ENCODE data around the gene FA2H.
A peak's percentile ranks its signal among the peaks of the same experiment; 100 is the strongest.

FA2H gene

GRCh38 chr16:74710401-74710800 lies 64.2 kb downstream of the FA2H start:
- no peak for TF ChIP-seq CTCF (IDR thresholded peaks at IDR 0.05; ENCODE audit: low read depth, low read length)
- H3K9me3 ChIP-seq (ENCODE audit: severe bottlenecking), result no peaks in the 10 kb centered on the region
- no peak overlapping the region for H3K4me3 ChIP-seq (ENCODE audit: low read depth, low read length)
- H3K36me3 ChIP-seq, result no peaks in the 10 kb centered on the region
- H3K27ac ChIP-seq, result no peak overlapping the region
- DNase-seq, result no peak
- no peaks in the 10 kb centered on the region for H3K27me3 ChIP-seq (ENCODE audit: insufficient read depth, low read depth, severe bottlenecking)

GRCh38 chr16:74709441-74709877 lies 65.2 kb downstream of the FA2H start:
- TF ChIP-seq CTCF (IDR thresholded peaks at IDR 0.05; ENCODE audit: low read depth, low read length), result peak; percentile 87
- H3K36me3 ChIP-seq, result no peaks in the 10 kb centered on the region
- peak; percentile 74 for DNase-seq

GRCh38 chr16:74700438-74701225 lies 74.0 kb downstream of the FA2H start, which contains the start of gene MLKL:
MLKL (minus strand) TSS chr16:74700862; CDS start chr16:74695757, 5,105 bp downstream.
- Histone ChIP-seq H3K4me3 (ENCODE audit: low read depth, low read length) (peak within 1 kb of the TSS; percentile 60), H3K27me3 (ENCODE audit: insufficient read depth, low read depth, severe bottlenecking) (no peaks in the 10 kb centered on the region), H3K9me3 (ENCODE audit: severe bottlenecking) (no peaks in the 10 kb centered on the region), H3K36me3 (no peaks in the 10 kb centered on the region), H3K27ac (no peak within 1 kb of the TSS)
- peak; percentile 46 for DNase-seq
- peak; percentile 29; the same call in 1 of the 2 replicates for TF ChIP-seq CTCF (IDR thresholded peaks at IDR 0.05; ENCODE audit: low read depth, low read length)

More at GRCh38 chr16:74709441-74709877, 65.2 kb downstream of the FA2H start:
- H3K27ac ChIP-seq, result no peak overlapping the region
- no peak overlapping the region for H3K4me3 ChIP-seq (ENCODE audit: low read depth, low read length)
- H3K27me3 ChIP-seq (ENCODE audit: insufficient read depth, low read depth, severe bottlenecking), result no peaks in the 10 kb centered on the region
- H3K9me3 ChIP-seq (ENCODE audit: severe bottlenecking), result no peaks in the 10 kb centered on the region

DNA sequence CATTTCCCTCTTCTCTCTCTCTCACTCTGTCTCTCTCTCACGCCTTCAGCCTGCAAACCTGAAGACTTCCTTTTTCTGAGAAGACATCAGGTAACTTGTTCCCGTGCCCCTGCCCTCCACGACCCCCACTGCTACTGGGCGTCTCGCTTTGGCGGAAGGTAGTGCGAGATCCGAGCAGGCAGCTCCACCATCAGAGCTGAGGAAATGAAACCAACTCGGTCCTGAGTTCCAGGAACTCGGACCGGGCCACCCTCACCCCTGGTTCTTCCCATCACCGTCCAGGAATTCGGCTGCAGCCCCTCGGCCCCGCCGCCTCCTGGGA lies 74.5 kb downstream of the FA2H start:
- no peak overlapping the region for H3K27ac ChIP-seq
- DNase-seq, result no peak

GRCh38 chr16:74699666-74700065 lies 75.0 kb downstream of the FA2H start:
- H3K27ac ChIP-seq, result no peak overlapping the region
- no peak for DNase-seq

More for the DNA sequence above, 74.5 kb downstream of the FA2H start:
- Histone ChIP-seq H3K36me3 (no peaks in the 10 kb centered on the region), H3K27me3 (ENCODE audit: insufficient read depth, low read depth, severe bottlenecking) (no peaks in the 10 kb centered on the region), H3K4me3 (ENCODE audit: low read depth, low read length) (peak overlapping the region; percentile 60), H3K9me3 (ENCODE audit: severe bottlenecking) (no peaks in the 10 kb centered on the region)
- no peak for TF ChIP-seq CTCF (IDR thresholded peaks at IDR 0.05; ENCODE audit: low read depth, low read length)

More at GRCh38 chr16:74699666-74700065, 75.0 kb downstream of the FA2H start:
- H3K36me3 ChIP-seq, result no peaks in the 10 kb centered on the region
- H3K27me3 ChIP-seq (ENCODE audit: insufficient read depth, low read depth, severe bottlenecking), result no peaks in the 10 kb centered on the region
- TF ChIP-seq CTCF (IDR thresholded peaks at IDR 0.05; ENCODE audit: low read depth, low read length), result no peak
- peak overlapping the region; percentile 60 for H3K4me3 ChIP-seq (ENCODE audit: low read depth, low read length)
- no peaks in the 10 kb centered on the region for H3K9me3 ChIP-seq (ENCODE audit: severe bottlenecking)

All from WERI-Rb-1 (cell line).